Activated CD8-positive, alpha-beta memory T cell treated with anti-CD3 and anti-CD28 coated beads, Interleukin-2, amount 50 U/mL, for 24 hours (primary cell): ENCODE results near the gene GPR31.

Experiments
- DNase-seq: peaks from one replicate; pipeline ENCODE4 v3.0.0-alpha.2; 2020; ENCODE audit errors: extremely low read depth

GPR31 gene

GRCh38 chr6:167118839-167119238 is 38.9 kb downstream of the GPR31 start:
- no peak for DNase-seq

GRCh38 chr6:167118006-167118405 is 39.8 kb downstream of the GPR31 start:
- no peak for DNase-seq

GRCh38 chr6:167116838-167117228 is 40.9 kb downstream of the GPR31 start:
- DNase-seq = no peak

GRCh38 chr6:167116109-167116837 is 41.5 kb downstream of the GPR31 start:
- DNase-seq = no peak

- no peak for DNase-seq
Observed at GRCh38 chr6:167115054-167115453, 42.7 kb downstream of the GPR31 start.

GRCh38 chr6:167113935-167114910 is 43.6 kb downstream of the GPR31 start:
- no peak for DNase-seq

- DNase-seq = no peak
Observed at GRCh38 chr6:167113047-167113754, 44.6 kb downstream of the GPR31 start.

- no peak for DNase-seq
Observed at GRCh38 chr6:167112421-167112820, 45.4 kb downstream of the GPR31 start.

- DNase-seq = no peak
Observed at GRCh38 chr6:167111597-167111996, 46.2 kb downstream of the GPR31 start.

- no peak for DNase-seq
Observed at GRCh38 chr6:167109651-167110050, 48.1 kb downstream of the GPR31 start.

GRCh38 chr6:167108278-167108677 is 49.5 kb downstream of the GPR31 start:
- no peak for DNase-seq

GRCh38 chr6:167107787-167108186 is 50.0 kb downstream of the GPR31 start:
- DNase-seq = no peak

- no peak for DNase-seq
Observed at GRCh38 chr6:167106406-167106805, 51.4 kb downstream of the GPR31 start.
